Measurements from ENCODE around the gene GPC5. TPM values are rescaled to one million over a fixed set of nuclear protein-coding genes. Genes with fewer than 3 reads are reported as not detected.

GPC5 gene
- total RNA-seq, 1 experiment from 2014 or later, result 0.26 TPM

- no peak for DNase-seq (ENCODE audit: low read depth, low spot score)
- in situ Hi-C loops (cut with HindIII; ENCODE audit: low pct_unique_long_range_greater_than_20kb, low sequenced_read_pairs), result no loop called here
- POLR2A ChIA-PET, result no interaction called here
Observed at GRCh38 chr13:91622778-91623550, 224.5 kb downstream of the GPC5 start.

More at GRCh38 chr13:91622778-91623550, 224.5 kb downstream of the GPC5 start:
- Histone ChIP-seq H3K4me3 (ENCODE audit: low read depth in 2 of 2, low read length in 2 of 2) (no peak overlapping the region), H3K4me1 (ENCODE audit: control insufficient read depth, insufficient read depth, low read length) (no peaks in the 10 kb centered on the region), H3K27me3 (ENCODE audit: control insufficient read depth, insufficient read depth, low read length) (no peaks in the 10 kb centered on the region), H3K36me3 (ENCODE audit: control insufficient read depth, insufficient read depth, low read length) (no peaks in the 10 kb centered on the region), H3K27ac (ENCODE audit: low read length) (no peak overlapping the region), H3K9me3 (ENCODE audit: control insufficient read depth, insufficient read depth, low read depth, low read length) (no peaks in the 10 kb centered on the region)
- TF ChIP-seq SIN3A (IDR thresholded peaks at IDR 0.05; ENCODE audit: borderline replicate concordance, insufficient read depth, low read depth, low read length) (no peak), POLR2AphosphoS5 (IDR thresholded peaks at IDR 0.05; ENCODE audit: low read depth, low read length) (no peak), TCF7L2 (IDR thresholded peaks at IDR 0.05; ENCODE audit: low read depth, low read length) (no peak), REST (IDR thresholded peaks at IDR 0.05; ENCODE audit: insufficient read depth in 1 of 2, low read depth in 2 of 2, low read length in 1 of 2) (no peak), CTCF (IDR thresholded peaks at IDR 0.05) (no peak)
- intact Hi-C loops (cut with micrococcal nuclease; ENCODE audit: unreplicated experiment), result no loop called here
- no TSS peak for BruUV-seq (replicated peaks)
- no peak for ATAC-seq
- CTCF ChIA-PET, result no interaction called here
